Adrenal gland (tissue), 12 donors: Measurements from ENCODE around the gene ZFP57. TPM values are rescaled to one million over a fixed set of nuclear protein-coding genes. Genes with fewer than 3 reads are reported as not detected.

Experiments used
- DNase-seq, 7 donors: peaks; one replicate each; pipeline ENCODE4 v3.0.0-alpha.2; 2019 to 2020
- H3K27ac ChIP-seq, 5 donors: fragments of 200-600 bp; sonication (generic) in 4 of 5; 1 replicate in 3 of 5; 2 replicates in 2 of 5; pipeline versions ENCODE4 v1.5.1 to v1.8.0; 2016 to 2020; ENCODE audit warnings: mild to moderate bottlenecking in 1 of 5
- H3K27me3 ChIP-seq: fragments of 200-600 bp; 2 replicates; pipeline ENCODE4 v1.8.0; 2021
- H3K36me3 ChIP-seq, 2 donors: fragments of 200-600 bp; replicated peaks in 1 of 2; 1 replicate in 1 of 2; 2 replicates in 1 of 2; pipeline versions ENCODE4 v1.5.1 to v1.8.0; 2018 to 2022
- H3K4me1 ChIP-seq, 2 donors: fragments of 200-600 bp; replicated peaks in 1 of 2; 1 replicate in 1 of 2; 2 replicates in 1 of 2; pipeline versions ENCODE4 v1.5.1 to v1.8.0; 2018 to 2021
- H3K4me3 ChIP-seq, 4 donors: fragments of 200-600 bp; sonication (generic) in 3 of 4; one replicate each; pipeline ENCODE4 v1.5.1; 2016 to 2018
- H3K9me3 ChIP-seq, 3 donors: fragments of 200-600 bp; sonication (generic) in 1 of 3; replicated peaks in 1 of 3; 1 replicate in 2 of 3; 2 replicates in 1 of 3; pipeline versions ENCODE4 v1.5.1 to v1.8.0; 2016 to 2021
- CTCF ChIP-seq, 6 experiments: fragments of 450-650 bp in 4 of 6; fragments of 200-600 bp in 2 of 6; sonication (generic) in 1 of 6; IDR thresholded peaks; 1 replicate in 5 of 6; 2 replicates in 1 of 6; pipeline versions ENCODE4 v1.5.1 to v1.8.0; 2016 to 2021; ENCODE audit warnings: antibody characterized with exemption in 6 of 6, mild to moderate bottlenecking in 2 of 6, moderate library complexity in 1 of 6
- POLR2A ChIP-seq, 2 donors: fragments of 450-650 bp; IDR thresholded peaks; one replicate each; pipeline ENCODE4 v1.6.1; 2017; ENCODE audit warnings: antibody characterized with exemption in 2 of 2, mild to moderate bottlenecking in 2 of 2, moderate library complexity in 1 of 2
- WGBS, 4 donors: extraction: QIAGEN DNeasy Blood & Tissue Kit in 2 of 4; methylation state at CpG; one replicate each; pipeline versions ENCODE4 v1.1.5 to v1.1.7; 2013 to 2017; 5-methylcytosine and 5-hydroxymethylcytosine counted together
- intact Hi-C, 2 donors: fragments of 100-400 bp; cut with DNase I; formaldehyde crosslinking; loops; one replicate each; pipeline versions ENCODE4 v1.14.1 to v1.15.0; 2022 to 2023
- polyA plus RNA-seq, 3 donors: library from polyadenylated mRNA; stranded (reverse); fragments of 200-250 nt in 2 of 3; fragments of 350-450 nt in 1 of 3; fragmentation: Illumina TruSeq in 1 of 3; extraction: RNeasy Lipid Tissue Mini Kit (QIAGEN cat#74804) in 1 of 3; gene quantifications; one replicate each; pipeline ENCODE4 v1.2.3, GENCODE V29; 2013 to 2014
- total RNA-seq, 9 donors: library from RNA; depleted of rRNA in 4 of 9; stranded (reverse); fragments of >200 nt in 4 of 9; fragments of 120-200 nt in 1 of 9; fragmentation: NEBNext Ultra II Directional in 1 of 9; extraction: Animal tissue kit (Norgen Biotek cat#: 25700) in 1 of 9; gene quantifications; one replicate each; pipeline versions ENCODE4 v1.1.0 to v1.2.4, GENCODE V29; 2013 to 2023
- donor health status: healthy with polysubstance abuse.
- donor health status: Bipolar disorder and iron deficiency.
- donor health status: DM: yes; HTN: yes; CAD: no.
- donor health status: DM: no; HTN: no; CAD: no.
- donor health status: DM: no; HTN: no; CAD: no.
- donor health status: DM: yes; HTN: yes; CAD: no.

ZFP57 gene
- total and polyA plus RNA-seq, 12 donors, result 0.06 to 1.9 (median 0.96) TPM; not detected in 7

GRCh38 chr6:29705389-29706231 lies 24.7 kb upstream of the ZFP57 start:
- Histone ChIP-seq H3K27me3 (peaks cover 8% of the 10 kb centered on the region), H3K27ac (no peak overlapping the region), H3K36me3 (no peaks in the 10 kb centered on the region), H3K9me3 (no peaks in the 10 kb centered on the region), H3K4me3 (no peak overlapping the region), H3K4me1 (no peaks in the 10 kb centered on the region)
- peak; percentile 46 to 80 (median 68) for TF ChIP-seq CTCF (IDR thresholded peaks at IDR 0.05)
- no peak for TF ChIP-seq POLR2A (IDR thresholded peaks at IDR 0.05)
- DNase-seq, result peak; percentile 37 to 64 (median 47)
- intact Hi-C loops, result loop anchor here (2.0 to 10.0 kb wide), 2 partner anchors 127 to 309 kb away; no protein-coding TSS in a partner anchor
- 28 to 37% (median 33%) methylated on average over 10 of the region's 10 CpGs for WGBS, 4 donors

- intact Hi-C loops, result loop anchor here in 1 of 2 donors (5.0 to 10.0 kb wide), 2 partner anchors 135 to 312 kb away; no protein-coding TSS in a partner anchor
- H3K9me3 ChIP-seq, result no peaks in the 10 kb centered on the region
- no peaks in the 10 kb centered on the region for H3K36me3 ChIP-seq
- no peak overlapping the region for H3K4me3 ChIP-seq
- no peak overlapping the region for H3K27ac ChIP-seq
- no peaks in the 10 kb centered on the region for H3K4me1 ChIP-seq
- TF ChIP-seq CTCF (IDR thresholded peaks at IDR 0.05), result peak in 3 of 6 experiments; percentile 31 to 54 (median 41)
- TF ChIP-seq POLR2A (IDR thresholded peaks at IDR 0.05), result no peak
- H3K27me3 ChIP-seq, result no peaks in the 10 kb centered on the region
- DNase-seq, result peak in 1 of 7 donors; percentile 68
- 24 to 44% (median 32%) methylated on average over 6 to 17 of the region's 17 CpGs for whole genome bisulfite sequencing, 4 donors
Observed at GRCh38 chr6:29702519-29703103, 21.7 kb upstream of the ZFP57 start.

GRCh38 chr6:29696147-29697125 lies 15.5 kb upstream of the ZFP57 start:
- H3K4me1 ChIP-seq, result no peaks in the 10 kb centered on the region
- DNase-seq, result peak in 3 of 7 donors; percentile 19 to 56 (median 29)
- 66 to 80% (median 70%) methylated on average over 10 of the region's 10 CpGs for WGBS, 4 donors
- intact Hi-C loops, result no loop called here
- TF ChIP-seq POLR2A (IDR thresholded peaks at IDR 0.05), result no peak
- TF ChIP-seq CTCF (IDR thresholded peaks at IDR 0.05), result peak; percentile 16 to 44 (median 25)
- no peaks in the 10 kb centered on the region for H3K27me3 ChIP-seq
- H3K4me3 ChIP-seq, result no peak overlapping the region
- no peaks in the 10 kb centered on the region for H3K9me3 ChIP-seq
- H3K36me3 ChIP-seq, result no peaks in the 10 kb centered on the region
- no peak overlapping the region for H3K27ac ChIP-seq
